OCI-LY7 (cell line): ENCODE data around the gene TAT. TPM values are rescaled to one million over a fixed set of nuclear protein-coding genes. Genes with fewer than 3 reads are reported as not detected.

Experiments
- BruUV-seq: library from RNA; stranded (reverse); fragments of 400-500 nt; replicated peaks from 2 replicates; lab custom pipeline; 2021; lab: Mats Ljungman, UMichigan
- CTCF ChIA-PET: fragments of 300-600 bp; sonication (Branson Sonifier 250); formaldehyde crosslinking; loops from one replicate; lab custom pipeline; 2022; ENCODE audit warnings: antibody characterized with exemption; ENCODE audit not compliant: unreplicated experiment; lab: Charles Lee
- POLR2A ChIA-PET: fragments of 300-600 bp; sonication (Branson Sonifier 250); formaldehyde crosslinking; loops from one replicate; lab custom pipeline; 2022; ENCODE audit warnings: antibody characterized with exemption; lab: Charles Lee
- DNase-seq: peaks from one replicate; pipeline ENCODE4 v3.0.0-alpha.2; 2015; ENCODE audit warnings: low spot score
- H2AFZ ChIP-seq: fragments of 200-600 bp; sonication (generic), shearing (Covaris generic); 2 replicates; pipeline ENCODE4 v1.6.1; 2014; ENCODE audit warnings: mild to moderate bottlenecking, antibody characterized with exemption, low read length, moderate library complexity
- H3K27ac ChIP-seq: fragments of 200-600 bp; sonication (generic); 2 replicates; pipeline ENCODE4 v1.5.1; 2014; ENCODE audit warnings: mixed run types, low read depth, mild to moderate bottlenecking, moderate library complexity, low read length, inconsistent platforms; ENCODE audit not compliant: poor library complexity, severe bottlenecking
- H3K36me3 ChIP-seq: fragments of 200-600 bp; sonication (generic); 2 replicates; pipeline ENCODE4 v1.6.1; 2014; ENCODE audit warnings: mild to moderate bottlenecking, antibody characterized with exemption, low read length, moderate library complexity, mixed read lengths; ENCODE audit not compliant: insufficient read depth
- H3K4me1 ChIP-seq: fragments of 200-600 bp; sonication (generic); 2 replicates; pipeline ENCODE4 v1.5.1; 2014; ENCODE audit warnings: mild to moderate bottlenecking, low read length; ENCODE audit not compliant: insufficient read depth, poor library complexity, severe bottlenecking
- H3K4me2 ChIP-seq: fragments of 200-600 bp; sonication (generic); 2 replicates; pipeline ENCODE4 v1.6.1; 2014; ENCODE audit warnings: mild to moderate bottlenecking, low read length
- H3K4me3 ChIP-seq: fragments of 200-600 bp; sonication (generic); 2 replicates; pipeline ENCODE4 v1.5.1; 2014; ENCODE audit warnings: mild to moderate bottlenecking, low read depth, low read length; ENCODE audit not compliant: poor library complexity, severe bottlenecking
- H3K79me2 ChIP-seq: fragments of 200-600 bp; sonication (generic); 2 replicates; pipeline ENCODE4 v1.6.1; 2016; ENCODE audit warnings: low read depth, mild to moderate bottlenecking, low read length, moderate library complexity, mixed read lengths; ENCODE audit not compliant: insufficient read depth
- H3K9me2 ChIP-seq: fragments of 200-600 bp; sonication (generic); 2 replicates; pipeline ENCODE4 v1.6.1; 2016; ENCODE audit warnings: mild to moderate bottlenecking, low read length, mixed read lengths; ENCODE audit not compliant: insufficient read depth
- H3K9me3 ChIP-seq: fragments of 200-600 bp; sonication (generic); 2 replicates; pipeline ENCODE4 v1.6.1; 2014; ENCODE audit warnings: mild to moderate bottlenecking, mixed run types, low read length, mixed read lengths
- H4K20me1 ChIP-seq: fragments of 200-600 bp; sonication (generic); 2 replicates; pipeline ENCODE4 v1.6.1; 2014; ENCODE audit warnings: mild to moderate bottlenecking, antibody characterized with exemption, low read length, moderate library complexity, mixed read lengths; ENCODE audit not compliant: insufficient read depth
- CTCF ChIP-seq: fragments of 200-600 bp; sonication (generic); conservative IDR thresholded peaks from 2 replicates; pipeline ENCODE4 v1.5.1; 2014; ENCODE audit warnings: mild to moderate bottlenecking, antibody characterized with exemption, low read length, moderate library complexity, mixed read lengths
- EZH2phosphoT487 ChIP-seq: fragments of 200-600 bp; sonication (generic); IDR thresholded peaks from 2 replicates; pipeline ENCODE4 v1.6.1; 2018; ENCODE audit warnings: low read depth, borderline replicate concordance, mild to moderate bottlenecking, mixed run types, antibody characterized with exemption, low read length, moderate library complexity, mixed read lengths
- intact Hi-C: fragments of 100-400 bp; cut with micrococcal nuclease; formaldehyde crosslinking; loops from one replicate; pipeline ENCODE4 v1.10.0; 2022; ENCODE audit not compliant: unreplicated experiment
- total RNA-seq, 2 experiments: library from RNA; depleted of rRNA in 1 of 2; stranded (reverse); fragments of >200 nt in 1 of 2; shearing (Covaris generic) in 1 of 2; gene quantifications; 2 replicates each; pipeline ENCODE4 v1.2.3, GENCODE V29; 2014 to 2022

Gene TAT
- total RNA-seq, 2 experiments from 2014 or later = not detected

DNA sequence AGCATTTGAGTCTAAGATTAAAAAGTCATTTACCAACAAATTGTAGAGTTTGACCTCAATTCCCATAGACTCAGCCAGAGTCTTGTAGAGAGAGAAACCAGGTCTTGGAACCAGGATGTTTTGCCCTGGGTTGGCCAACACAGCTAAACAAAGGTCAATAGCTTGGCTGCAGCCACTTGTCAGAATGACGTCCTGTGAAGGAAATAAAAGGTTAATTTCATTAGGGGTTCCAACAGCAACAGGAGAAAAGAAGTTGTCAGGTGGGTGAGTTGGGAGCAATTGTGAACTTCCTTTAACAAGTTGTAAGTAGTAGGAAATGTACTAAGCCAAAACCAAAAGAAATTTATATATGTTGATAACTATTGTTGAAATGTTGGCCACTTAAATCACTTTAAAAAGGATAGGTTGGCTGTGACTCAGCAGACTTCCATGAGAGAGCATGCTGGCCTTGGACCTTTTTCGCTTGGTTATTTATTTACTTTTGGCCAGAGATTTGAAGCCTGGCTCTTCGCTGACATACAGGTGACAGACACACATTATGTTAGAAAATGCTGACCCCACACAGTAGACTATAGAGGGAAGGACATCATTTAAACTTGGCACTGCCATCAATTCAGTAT, 4.3 kb downstream of the TAT start:
- H3K36me3 ChIP-seq = no peaks in the 10 kb centered on the region
- H3K4me2 ChIP-seq = no peak overlapping the region
- H3K4me3 ChIP-seq = no peak overlapping the region
- H4K20me1 ChIP-seq = no peaks in the 10 kb centered on the region
- H3K79me2 ChIP-seq = no peaks in the 10 kb centered on the region
- H2AFZ ChIP-seq = no peak overlapping the region
- H3K4me1 ChIP-seq = peaks cover 16% of the 10 kb centered on the region
- POLR2A ChIA-PET = interaction anchor here (1.1 to 1.6 kb wide), 2 partner anchors 18 to 38 kb away, joined by 3 to 5 read pairs; no protein-coding TSS in a partner anchor
- H3K9me3 ChIP-seq = no peaks in the 10 kb centered on the region
- intact Hi-C loops = no loop called here
- CTCF ChIA-PET = no interaction called here
- no TSS peak for BruUV-seq
- TF ChIP-seq CTCF (no peak), EZH2phosphoT487 (no peak)
- DNase-seq = no peak
- no peak overlapping the region for H3K27ac ChIP-seq
- no peaks in the 10 kb centered on the region for H3K9me2 ChIP-seq

DNA sequence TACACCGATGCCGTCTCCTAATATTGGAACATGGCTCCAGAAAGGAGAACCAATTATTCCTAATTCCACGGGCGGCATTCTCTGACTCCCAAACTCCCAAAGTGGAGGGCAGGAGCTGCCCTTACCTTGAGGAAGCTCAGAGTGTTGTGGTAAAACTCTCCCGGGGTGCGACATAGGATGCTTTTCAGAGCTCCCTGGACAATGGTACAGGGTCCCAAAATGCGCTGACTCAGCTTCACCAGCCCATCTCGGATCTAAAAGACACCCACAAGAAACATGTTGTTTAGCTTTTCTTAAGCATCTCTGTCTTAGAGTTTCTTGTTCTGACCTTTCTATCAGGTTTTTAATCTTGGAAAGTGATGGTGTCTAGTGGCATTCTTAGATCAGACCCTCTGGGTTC, 6.7 kb downstream of the TAT start:
- Histone ChIP-seq H3K4me2 (no peak overlapping the region), H3K9me3 (no peaks in the 10 kb centered on the region), H3K36me3 (no peaks in the 10 kb centered on the region), H3K9me2 (no peaks in the 10 kb centered on the region), H2AFZ (no peak overlapping the region), H3K27ac (no peak overlapping the region), H3K4me1 (peaks cover 22% of the 10 kb centered on the region), H3K4me3 (no peak overlapping the region), H4K20me1 (no peaks in the 10 kb centered on the region), H3K79me2 (no peaks in the 10 kb centered on the region)
- intact Hi-C loops = no loop called here
- POLR2A ChIA-PET = no interaction called here
- no peak for TF ChIP-seq EZH2phosphoT487
- no peak for TF ChIP-seq CTCF
- no TSS peak for BruUV-seq
- no peak for DNase-seq
- CTCF ChIA-PET = no interaction called here

DNA sequence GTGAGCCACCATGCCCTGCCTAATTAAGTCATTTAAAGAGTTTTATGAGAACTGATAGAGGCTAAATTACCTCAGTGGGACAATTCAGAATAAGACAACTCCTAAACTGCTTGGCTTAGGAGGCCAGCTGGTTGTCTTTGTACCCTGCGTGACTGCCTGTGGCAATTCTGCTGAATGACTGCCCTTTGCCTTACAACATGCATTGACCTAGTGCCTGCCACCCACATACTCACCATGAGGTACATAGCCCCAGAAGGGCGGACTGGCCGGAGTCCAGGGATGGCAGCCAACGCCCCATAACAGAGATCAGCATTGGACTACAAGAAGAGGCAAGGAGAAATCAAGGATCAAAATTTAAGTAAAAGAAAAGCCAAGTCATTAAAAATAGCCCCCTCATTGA, 7.3 kb downstream of the TAT start:
- ChIA-PET POLR2A (no interaction called here), CTCF (no interaction called here)
- H3K9me2 ChIP-seq = no peaks in the 10 kb centered on the region
- BruUV-seq = no TSS peak
- peaks cover 17% of the 10 kb centered on the region for H3K4me1 ChIP-seq
- no peak overlapping the region for H3K4me2 ChIP-seq
- DNase-seq = no peak
- H3K27ac ChIP-seq = no peak overlapping the region
- intact Hi-C loops = loop anchor here (5.0 to 10.0 kb wide), 3 partner anchors 315 to 525 kb away; partner anchors contain the start of genes DHX38, TXNL4B and ZNF821
- TF ChIP-seq EZH2phosphoT487 (no peak), CTCF (no peak)
- H3K4me3 ChIP-seq = no peak overlapping the region
- H3K79me2 ChIP-seq = no peaks in the 10 kb centered on the region
- no peak overlapping the region for H2AFZ ChIP-seq
- H4K20me1 ChIP-seq = no peaks in the 10 kb centered on the region
- no peaks in the 10 kb centered on the region for H3K36me3 ChIP-seq
- H3K9me3 ChIP-seq = no peaks in the 10 kb centered on the region
